GM12891 (cell line): ENCODE measurements around the gene HES5.

Source experiments
- POLR2A ChIP-seq: IDR thresholded peaks from 2 replicates; pipeline ENCODE4 v1.6.1; 2011; ENCODE audit warnings: low read depth, low read length, control low read depth
- POLR2AphosphoS5 ChIP-seq: IDR thresholded peaks from 2 replicates; pipeline ENCODE4 v1.6.1; 2011; ENCODE audit warnings: low read depth, low read length, control low read depth
- POU2F2 ChIP-seq: IDR thresholded peaks from 2 replicates; pipeline ENCODE4 v1.6.1; 2011; ENCODE audit warnings: low read depth, mild to moderate bottlenecking, control low read depth, low read length, moderate library complexity
- TAF1 ChIP-seq: IDR thresholded peaks from 2 replicates; pipeline ENCODE4 v1.6.1; 2011; ENCODE audit warnings: low read depth, low read length, control low read depth

GRCh38 chr1:2515763-2516080 is 14.3 kb downstream of the HES5 start:
- TF ChIP-seq TAF1, result no peak
- no peak for TF ChIP-seq POLR2A
- TF ChIP-seq POU2F2, result no peak
- no peak for TF ChIP-seq POLR2AphosphoS5
